SK-N-SH (cell line): ENCODE results near the gene NBEAL1. TPM values are rescaled to one million over a fixed set of nuclear protein-coding genes. Genes with fewer than 3 reads are reported as not detected.

ENCODE experiments used
- CTCF ChIA-PET: fragments of 300-600, 350-600 bp; formaldehyde crosslinking; extraction: SDS; loops from one replicate; lab custom pipeline; 2021; lab: Yijun Ruan, JAX
- POLR2A ChIA-PET: fragments of 350-600 bp; sonication (Branson Sonifier 250); formaldehyde crosslinking; extraction: SDS; loops from one replicate; lab custom pipeline; 2020; ENCODE audit warnings: antibody characterized with exemption, inconsistent platforms; lab: Yijun Ruan, JAX
- DNase-seq: peaks from one replicate; pipeline ENCODE4 v3.0.0; 2012
- H2AFZ ChIP-seq: fragments of 200-600 bp; sonication (generic); 2 replicates; pipeline ENCODE4 v1.8.1; 2016; ENCODE audit warnings: antibody characterized with exemption, mild to moderate bottlenecking, low read depth
- H3F3A ChIP-seq: fragments of 200-600 bp; sonication (generic); replicated peaks from 2 replicates; pipeline ENCODE3; 2016; ENCODE audit warnings: antibody characterized with exemption, mild to moderate bottlenecking; ENCODE audit not compliant: insufficient read depth
- H3K27ac ChIP-seq, 2 experiments: fragments of 200-500 bp in 1 of 2; fragments of 200-600 bp in 1 of 2; sonication (Bioruptor generic) in 1 of 2; sonication (generic), shearing (Covaris generic) in 1 of 2; 2 replicates each; pipeline versions ENCODE4 v1.5.1 to v1.6.1; 2014 to 2016; ENCODE audit warnings: low read depth in 2 of 2, inconsistent platforms in 1 of 2, low read length in 1 of 2, mild to moderate bottlenecking in 1 of 2, mixed read lengths in 1 of 2
- H3K27me3 ChIP-seq: fragments of 200-600 bp; sonication (generic), shearing (Covaris generic); 2 replicates; pipeline ENCODE4 v1.6.1; 2016; ENCODE audit warnings: mixed run types; ENCODE audit not compliant: insufficient read depth
- H3K36me3 ChIP-seq, 2 experiments: fragments of 200-500 bp in 1 of 2; fragments of 200-600 bp in 1 of 2; sonication (Bioruptor generic) in 1 of 2; sonication (generic) in 1 of 2; replicated peaks in 1 of 2; 2 replicates each; pipeline versions ENCODE3 to v1.5.1; 2014 to 2016; ENCODE audit warnings: low read length in 1 of 2, mild to moderate bottlenecking in 1 of 2; ENCODE audit not compliant: insufficient read depth in 2 of 2, control insufficient read depth in 1 of 2
- H3K4me1 ChIP-seq, 2 experiments: fragments of 200-500 bp in 1 of 2; fragments of 200-600 bp in 1 of 2; sonication (Bioruptor generic) in 1 of 2; sonication (generic), shearing (Covaris generic) in 1 of 2; 2 replicates each; pipeline versions ENCODE4 v1.5.1 to v1.6.1; 2014 to 2016; ENCODE audit warnings: low read depth in 1 of 2, low read length in 1 of 2, mixed run types in 1 of 2; ENCODE audit not compliant: insufficient read depth in 2 of 2, control insufficient read depth in 1 of 2
- H3K4me2 ChIP-seq: fragments of 200-600 bp; sonication (generic), shearing (Covaris generic); 2 replicates; pipeline ENCODE4 v1.6.1; 2017; ENCODE audit warnings: mixed run types
- H3K4me3 ChIP-seq, 2 experiments: fragments of 200-500 bp in 1 of 2; fragments of 200-600 bp in 1 of 2; sonication (Bioruptor generic) in 1 of 2; sonication (generic), shearing (Covaris generic) in 1 of 2; 2 replicates each; pipeline versions ENCODE4 v1.5.1 to v1.8.1; 2014 to 2016; ENCODE audit warnings: low read depth in 2 of 2, inconsistent platforms in 1 of 2, low read length in 1 of 2, mild to moderate bottlenecking in 1 of 2, mixed read lengths in 1 of 2, moderate library complexity in 1 of 2
- H3K79me2 ChIP-seq: fragments of 200-600 bp; sonication (generic); 2 replicates; pipeline ENCODE4 v1.8.1; 2017; ENCODE audit warnings: mild to moderate bottlenecking; ENCODE audit not compliant: insufficient read depth
- H3K9ac ChIP-seq: fragments of 200-600 bp; sonication (generic); 2 replicates; pipeline ENCODE4 v1.6.1; 2017; ENCODE audit warnings: mixed run types
- H3K9me2 ChIP-seq: fragments of 200-600 bp; sonication (generic); 2 replicates; pipeline ENCODE4 v1.6.1; 2017; ENCODE audit warnings: mixed run types
- H3K9me3 ChIP-seq: fragments of 200-600 bp; sonication (generic); 2 replicates; pipeline ENCODE4 v1.6.1; 2017; ENCODE audit warnings: mixed run types, mild to moderate bottlenecking, moderate library complexity
- H4K20me1 ChIP-seq: fragments of 200-600 bp; sonication (generic); 2 replicates; pipeline ENCODE4 v1.6.1; 2017; ENCODE audit warnings: mild to moderate bottlenecking, mixed run types; ENCODE audit not compliant: insufficient read depth
- CTCF ChIP-seq: fragments of 200-600 bp; sonication (generic); IDR thresholded peaks from 2 replicates; pipeline ENCODE4 v1.6.1; 2017; ENCODE audit warnings: antibody characterized with exemption, mild to moderate bottlenecking, moderate library complexity
- ELF1 ChIP-seq: IDR thresholded peaks from 2 replicates; pipeline ENCODE4 v1.4.0; 2012
- EP300 ChIP-seq, 2 experiments: IDR thresholded peaks; 2 replicates each; pipeline versions ENCODE4 v1.4.0 to v1.6.1; 2012; ENCODE audit warnings: borderline replicate concordance in 1 of 2, low read depth in 1 of 2, low read length in 1 of 2
- EZH2phosphoT487 ChIP-seq: fragments of 200-600 bp; sonication (generic); IDR thresholded peaks from 2 replicates; pipeline ENCODE4 v1.6.1; 2017; ENCODE audit warnings: low read depth, mixed run types, mild to moderate bottlenecking, antibody characterized with exemption, moderate library complexity, borderline replicate concordance
- FOSL2 ChIP-seq: IDR thresholded peaks from 2 replicates; pipeline ENCODE4 v1.4.0; 2012; ENCODE audit warnings: low read depth, mild to moderate bottlenecking, moderate library complexity, borderline replicate concordance
- GABPA ChIP-seq: IDR thresholded peaks from 2 replicates; pipeline ENCODE4 v1.4.0; 2012; ENCODE audit warnings: low read depth, mild to moderate bottlenecking
- MEF2A ChIP-seq: IDR thresholded peaks from 2 replicates; pipeline ENCODE4 v1.4.0; 2012; ENCODE audit warnings: low read depth, borderline replicate concordance
- MXI1 ChIP-seq: IDR thresholded peaks from 2 replicates; pipeline ENCODE4 v1.6.1; 2012; ENCODE audit warnings: mild to moderate bottlenecking, low read depth, low read length, improper control_type of control experiment
- NRF1 ChIP-seq: IDR thresholded peaks from 2 replicates; pipeline ENCODE4 v1.6.1; 2012; ENCODE audit warnings: low read depth, mild to moderate bottlenecking, low read length
- RAD21 ChIP-seq: IDR thresholded peaks from 2 replicates; pipeline ENCODE4 v1.6.1; 2012; ENCODE audit warnings: mild to moderate bottlenecking, low read length
- RXRA ChIP-seq: IDR thresholded peaks from 2 replicates; pipeline ENCODE4 v1.4.0; 2012; ENCODE audit warnings: low read depth, mild to moderate bottlenecking, borderline replicate concordance
- SMC3 ChIP-seq: IDR thresholded peaks from 2 replicates; pipeline ENCODE4 v1.6.1; 2012; ENCODE audit warnings: low read depth, low read length, improper control_type of control experiment
- TAF1 ChIP-seq: IDR thresholded peaks from 2 replicates; pipeline ENCODE4 v1.6.1; 2012; ENCODE audit warnings: low read depth, mild to moderate bottlenecking, low read length, moderate library complexity, borderline replicate concordance
- TCF12 ChIP-seq: IDR thresholded peaks from 2 replicates; pipeline ENCODE4 v1.4.0; 2012
- YY1 ChIP-seq: IDR thresholded peaks from 2 replicates; pipeline ENCODE4 v1.4.0; 2012; ENCODE audit warnings: low read depth, mild to moderate bottlenecking
- WGBS: methylation state at CpG from one replicate; pipeline ENCODE4 v1.1.6; 2017; ENCODE audit warnings: low lambda C conversion rate; 5-methylcytosine and 5-hydroxymethylcytosine counted together
- polyA plus RNA-seq, 3 experiments: library from polyadenylated mRNA; depleted of rRNA; stranded (reverse); fragments of >200 nt; gene quantifications; 2 replicates each; pipeline ENCODE4 v1.2.3, GENCODE V29; 2012
- TF ChIP-seq, protein P1 (sequence below): IDR thresholded peaks from 2 replicates; pipeline ENCODE4 v1.4.0; 2012; ENCODE audit warnings: low read depth, borderline replicate concordance
- TF ChIP-seq, protein P2 (sequence below): IDR thresholded peaks from 2 replicates; pipeline ENCODE4 v1.6.1; 2012; ENCODE audit warnings: mild to moderate bottlenecking, low read depth, low read length, moderate library complexity

NBEAL1 gene
- polyA plus RNA-seq, 1 of the 3 experiments (the other 2 are of a cell fraction): 3.3 TPM

DNA sequence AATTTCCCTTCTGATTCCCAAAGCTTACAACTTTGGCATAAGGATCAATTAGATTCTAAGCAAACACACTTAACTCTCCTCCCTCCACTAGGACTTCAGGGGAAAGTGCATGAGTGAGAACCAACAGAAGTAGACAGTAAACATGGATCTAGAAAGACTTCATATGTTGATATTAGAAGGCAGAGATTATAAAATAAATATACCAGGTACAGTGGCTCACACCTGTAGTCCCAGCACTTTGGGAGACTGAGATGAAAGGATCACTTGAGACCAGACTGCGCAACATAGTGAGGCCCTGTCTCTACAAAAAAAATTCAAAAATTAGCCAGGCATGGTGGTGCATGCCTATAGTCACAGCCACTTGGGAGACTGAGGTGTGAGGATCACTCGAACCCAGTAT lies 15.9 kb downstream of the NBEAL1 start:
- Histone ChIP-seq H3K36me3 (peaks cover 0 to 10% of the 10 kb centered on the region in 2 experiments), H3K9ac (no peak overlapping the region), H4K20me1 (no peaks in the 10 kb centered on the region), H3K4me1 (peaks cover 0 to 2% of the 10 kb centered on the region in 2 experiments; a peak in 1 of 4 replicates), H3K27ac (no peak overlapping the region), H3K79me2 (peaks cover 77% of the 10 kb centered on the region; the same call in 1 of the 2 replicates), H3K9me2 (no peaks in the 10 kb centered on the region), H3F3A (peaks cover 8% of the 10 kb centered on the region), H3K4me2 (no peak overlapping the region), H2AFZ (no peak overlapping the region)
- POLR2A ChIA-PET: no interaction called here
- WGBS: 94% methylated on average over 2 of the region's 2 CpGs
- DNase-seq: no peak
- no peak for TF ChIP-seq FOSL2
- TF ChIP-seq RAD21: no peak
- TF ChIP-seq, all 33 proteins: peak for 0
- CTCF ChIA-PET: interaction anchor here (0.5 kb wide), 1 partner anchor 427 kb away, joined by 3 read pairs; no protein-coding TSS in a partner anchor
- Histone ChIP-seq H3K27me3 (no peaks in the 10 kb centered on the region), H3K4me3 (no peak overlapping the region), H3K9me3 (no peaks in the 10 kb centered on the region)

DNA sequence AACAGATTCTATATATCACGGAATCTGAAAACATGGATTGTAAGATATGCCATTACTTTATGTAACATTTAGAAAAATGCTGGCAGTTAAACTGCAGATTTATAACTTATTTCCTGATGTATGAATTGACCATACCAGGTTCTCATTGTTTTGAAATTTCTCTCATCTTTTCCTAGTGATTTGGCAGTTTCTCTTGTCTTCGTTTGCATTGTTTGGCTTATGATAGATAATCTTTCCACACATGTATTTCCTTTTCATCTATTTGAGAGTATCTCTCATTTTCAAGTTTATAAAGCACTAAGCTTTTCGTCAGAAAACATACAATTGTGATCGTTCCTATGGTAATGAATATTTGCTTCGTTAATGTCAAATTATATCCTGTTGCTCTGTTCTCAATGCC lies 16.3 kb downstream of the NBEAL1 start:
- Histone ChIP-seq H2AFZ (no peak overlapping the region), H3F3A (peaks cover 6% of the 10 kb centered on the region), H3K27me3 (no peaks in the 10 kb centered on the region), H3K9ac (no peak overlapping the region), H3K4me3 (no peak overlapping the region), H3K9me3 (no peaks in the 10 kb centered on the region), H3K27ac (no peak overlapping the region), H3K36me3 (peaks cover 0 to 10% of the 10 kb centered on the region in 2 experiments), H4K20me1 (no peaks in the 10 kb centered on the region), H3K9me2 (no peaks in the 10 kb centered on the region), H3K79me2 (peaks cover 80% of the 10 kb centered on the region; the same call in 1 of the 2 replicates), H3K4me1 (no peaks in the 10 kb centered on the region; a peak in 1 of 4 replicates), H3K4me2 (no peak overlapping the region)
- TF ChIP-seq EP300 (IDR thresholded peaks at IDR 0.05; ENCODE audit: borderline replicate concordance in 1 of 2, low read depth in 1 of 2, low read length in 1 of 2) (no peak), RAD21 (no peak), GABPA (no peak), NRF1 (no peak), ELF1 (no peak), TCF12 (no peak), MEF2A (no peak), RXRA (no peak), FOSL2 (no peak), CTCF (no peak), TAF1 (no peak), YY1 (no peak), SMC3 (no peak), EZH2phosphoT487 (no peak), MXI1 (no peak)
- TF ChIP-seq, protein P1, sequence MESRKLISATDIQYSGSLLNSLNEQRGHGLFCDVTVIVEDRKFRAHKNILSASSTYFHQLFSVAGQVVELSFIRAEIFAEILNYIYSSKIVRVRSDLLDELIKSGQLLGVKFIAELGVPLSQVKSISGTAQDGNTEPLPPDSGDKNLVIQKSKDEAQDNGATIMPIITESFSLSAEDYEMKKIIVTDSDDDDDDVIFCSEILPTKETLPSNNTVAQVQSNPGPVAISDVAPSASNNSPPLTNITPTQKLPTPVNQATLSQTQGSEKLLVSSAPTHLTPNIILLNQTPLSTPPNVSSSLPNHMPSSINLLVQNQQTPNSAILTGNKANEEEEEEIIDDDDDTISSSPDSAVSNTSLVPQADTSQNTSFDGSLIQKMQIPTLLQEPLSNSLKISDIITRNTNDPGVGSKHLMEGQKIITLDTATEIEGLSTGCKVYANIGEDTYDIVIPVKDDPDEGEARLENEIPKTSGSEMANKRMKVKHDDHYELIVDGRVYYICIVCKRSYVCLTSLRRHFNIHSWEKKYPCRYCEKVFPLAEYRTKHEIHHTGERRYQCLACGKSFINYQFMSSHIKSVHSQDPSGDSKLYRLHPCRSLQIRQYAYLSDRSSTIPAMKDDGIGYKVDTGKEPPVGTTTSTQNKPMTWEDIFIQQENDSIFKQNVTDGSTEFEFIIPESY: no peak
- TF ChIP-seq, protein P2, sequence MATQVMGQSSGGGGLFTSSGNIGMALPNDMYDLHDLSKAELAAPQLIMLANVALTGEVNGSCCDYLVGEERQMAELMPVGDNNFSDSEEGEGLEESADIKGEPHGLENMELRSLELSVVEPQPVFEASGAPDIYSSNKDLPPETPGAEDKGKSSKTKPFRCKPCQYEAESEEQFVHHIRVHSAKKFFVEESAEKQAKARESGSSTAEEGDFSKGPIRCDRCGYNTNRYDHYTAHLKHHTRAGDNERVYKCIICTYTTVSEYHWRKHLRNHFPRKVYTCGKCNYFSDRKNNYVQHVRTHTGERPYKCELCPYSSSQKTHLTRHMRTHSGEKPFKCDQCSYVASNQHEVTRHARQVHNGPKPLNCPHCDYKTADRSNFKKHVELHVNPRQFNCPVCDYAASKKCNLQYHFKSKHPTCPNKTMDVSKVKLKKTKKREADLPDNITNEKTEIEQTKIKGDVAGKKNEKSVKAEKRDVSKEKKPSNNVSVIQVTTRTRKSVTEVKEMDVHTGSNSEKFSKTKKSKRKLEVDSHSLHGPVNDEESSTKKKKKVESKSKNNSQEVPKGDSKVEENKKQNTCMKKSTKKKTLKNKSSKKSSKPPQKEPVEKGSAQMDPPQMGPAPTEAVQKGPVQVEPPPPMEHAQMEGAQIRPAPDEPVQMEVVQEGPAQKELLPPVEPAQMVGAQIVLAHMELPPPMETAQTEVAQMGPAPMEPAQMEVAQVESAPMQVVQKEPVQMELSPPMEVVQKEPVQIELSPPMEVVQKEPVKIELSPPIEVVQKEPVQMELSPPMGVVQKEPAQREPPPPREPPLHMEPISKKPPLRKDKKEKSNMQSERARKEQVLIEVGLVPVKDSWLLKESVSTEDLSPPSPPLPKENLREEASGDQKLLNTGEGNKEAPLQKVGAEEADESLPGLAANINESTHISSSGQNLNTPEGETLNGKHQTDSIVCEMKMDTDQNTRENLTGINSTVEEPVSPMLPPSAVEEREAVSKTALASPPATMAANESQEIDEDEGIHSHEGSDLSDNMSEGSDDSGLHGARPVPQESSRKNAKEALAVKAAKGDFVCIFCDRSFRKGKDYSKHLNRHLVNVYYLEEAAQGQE: no peak
- ChIA-PET POLR2A (no interaction called here), CTCF (interaction anchor here (0.5 kb wide), 1 partner anchor 426 kb away, joined by 3 read pairs; no protein-coding TSS in a partner anchor)
- 94% methylated on average over 5 of the region's 5 CpGs for WGBS
- no peak for DNase-seq
